ENCODE measurements around the gene SH3BP2.

GRCh38 chr4:2831611-2832308 lies 38.9 kb downstream of the SH3BP2 start:
- TF ChIP-seq POLR2A (IDR thresholded peaks at IDR 0.05; ENCODE audit: borderline replicate concordance, extremely low read depth, insufficient read depth, insufficient read length) (no peak), EZH2phosphoT487 (IDR thresholded peaks at IDR 0.05; ENCODE audit: borderline replicate concordance) (no peak), EZH2 (IDR thresholded peaks at IDR 0.05) (no peak), POLR2AphosphoS5 (IDR thresholded peaks at IDR 0.05; ENCODE audit: low read depth, low read length) (no peak), ZFX (IDR thresholded peaks at IDR 0.05) (no peak), EGR1 (IDR thresholded peaks at IDR 0.05; ENCODE audit: low read depth) (no peak)
- TF ChIP-seq, protein P1, sequence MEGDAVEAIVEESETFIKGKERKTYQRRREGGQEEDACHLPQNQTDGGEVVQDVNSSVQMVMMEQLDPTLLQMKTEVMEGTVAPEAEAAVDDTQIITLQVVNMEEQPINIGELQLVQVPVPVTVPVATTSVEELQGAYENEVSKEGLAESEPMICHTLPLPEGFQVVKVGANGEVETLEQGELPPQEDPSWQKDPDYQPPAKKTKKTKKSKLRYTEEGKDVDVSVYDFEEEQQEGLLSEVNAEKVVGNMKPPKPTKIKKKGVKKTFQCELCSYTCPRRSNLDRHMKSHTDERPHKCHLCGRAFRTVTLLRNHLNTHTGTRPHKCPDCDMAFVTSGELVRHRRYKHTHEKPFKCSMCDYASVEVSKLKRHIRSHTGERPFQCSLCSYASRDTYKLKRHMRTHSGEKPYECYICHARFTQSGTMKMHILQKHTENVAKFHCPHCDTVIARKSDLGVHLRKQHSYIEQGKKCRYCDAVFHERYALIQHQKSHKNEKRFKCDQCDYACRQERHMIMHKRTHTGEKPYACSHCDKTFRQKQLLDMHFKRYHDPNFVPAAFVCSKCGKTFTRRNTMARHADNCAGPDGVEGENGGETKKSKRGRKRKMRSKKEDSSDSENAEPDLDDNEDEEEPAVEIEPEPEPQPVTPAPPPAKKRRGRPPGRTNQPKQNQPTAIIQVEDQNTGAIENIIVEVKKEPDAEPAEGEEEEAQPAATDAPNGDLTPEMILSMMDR (IDR thresholded peaks at IDR 0.05 in 2 of 3, conservative IDR thresholded peaks at IDR 0.05 in 1 of 3; ENCODE audit: borderline replicate concordance in 1 of 3, insufficient read depth in 1 of 3, low read depth in 2 of 3, low read length in 2 of 3), result no peak
